Transverse colon (tissue), 4 donors: ENCODE measurements around the gene PHF21A.
A peak's percentile ranks its signal among the peaks of the same experiment; 100 is the strongest.

ENCODE experiments used
- POLR2AphosphoS5 ChIP-seq, 3 donors: sonication (generic); formaldehyde crosslinking; IDR thresholded peaks; one replicate each; pipeline ENCODE4 v1.6.1; 2016; ENCODE audit warnings: antibody characterized with exemption in 3 of 3
- TF ChIP-seq, protein P1 (sequence below), 5 experiments: fragments of 200-600 bp in 3 of 5; fragments of 450-650 bp in 2 of 5; sonication (generic) in 3 of 5; IDR thresholded peaks; 1 replicate in 2 of 5; 2 replicates in 3 of 5; pipeline ENCODE4 v1.5.1; 2016 to 2017; ENCODE audit warnings: antibody characterized with exemption in 5 of 5, inconsistent platforms in 3 of 5, mild to moderate bottlenecking in 2 of 5, moderate library complexity in 1 of 5

- peak; percentile 76 to 89 (median 85) for TF ChIP-seq POLR2AphosphoS5 (IDR thresholded peaks at IDR 0.05)
- TF ChIP-seq, protein P1, sequence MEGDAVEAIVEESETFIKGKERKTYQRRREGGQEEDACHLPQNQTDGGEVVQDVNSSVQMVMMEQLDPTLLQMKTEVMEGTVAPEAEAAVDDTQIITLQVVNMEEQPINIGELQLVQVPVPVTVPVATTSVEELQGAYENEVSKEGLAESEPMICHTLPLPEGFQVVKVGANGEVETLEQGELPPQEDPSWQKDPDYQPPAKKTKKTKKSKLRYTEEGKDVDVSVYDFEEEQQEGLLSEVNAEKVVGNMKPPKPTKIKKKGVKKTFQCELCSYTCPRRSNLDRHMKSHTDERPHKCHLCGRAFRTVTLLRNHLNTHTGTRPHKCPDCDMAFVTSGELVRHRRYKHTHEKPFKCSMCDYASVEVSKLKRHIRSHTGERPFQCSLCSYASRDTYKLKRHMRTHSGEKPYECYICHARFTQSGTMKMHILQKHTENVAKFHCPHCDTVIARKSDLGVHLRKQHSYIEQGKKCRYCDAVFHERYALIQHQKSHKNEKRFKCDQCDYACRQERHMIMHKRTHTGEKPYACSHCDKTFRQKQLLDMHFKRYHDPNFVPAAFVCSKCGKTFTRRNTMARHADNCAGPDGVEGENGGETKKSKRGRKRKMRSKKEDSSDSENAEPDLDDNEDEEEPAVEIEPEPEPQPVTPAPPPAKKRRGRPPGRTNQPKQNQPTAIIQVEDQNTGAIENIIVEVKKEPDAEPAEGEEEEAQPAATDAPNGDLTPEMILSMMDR (IDR thresholded peaks at IDR 0.05): no peak
Observed at GRCh38 chr11:46121301-46121723, at the start of gene PHF21A.
